ENCODE results near the gene TEX54. TPM values are rescaled to one million over a fixed set of nuclear protein-coding genes. Genes with fewer than 3 reads are reported as not detected.
A peak's percentile ranks its signal among the peaks of the same experiment; 100 is the strongest.

Gene TEX54
- total and polyA plus RNA-seq, 2 of the 13 experiments (the other 11 are each of a cell fraction or from before 2014, with no cell fraction given): not detected

- no peak for TF ChIP-seq ELK4 (CRISPR knock-in tag; IDR thresholded peaks at IDR 0.05; ENCODE audit: borderline replicate concordance)
- no peak for TF ChIP-seq NFIC (IDR thresholded peaks at IDR 0.05; ENCODE audit: low read length)
- peak; percentile 58; the same call in 1 of the 2 replicates for TF ChIP-seq NR0B2 (CRISPR knock-in tag; IDR thresholded peaks at IDR 0.05)
- TF ChIP-seq ZNF567 (CRISPR knock-in tag; IDR thresholded peaks at IDR 0.05; ENCODE audit: borderline replicate concordance): no peak
- peak; percentile 95 for TF ChIP-seq SSRP1 (CRISPR knock-in tag; IDR thresholded peaks at IDR 0.05)
- peak; percentile 94 for TF ChIP-seq MTERF4 (CRISPR knock-in tag; IDR thresholded peaks at IDR 0.05)
- no peak for TF ChIP-seq LCORL (IDR thresholded peaks at IDR 0.05)
- peak; percentile 77; the same call in 1 of the 2 replicates for TF ChIP-seq LCORL (CRISPR knock-in tag; IDR thresholded peaks at IDR 0.05)
- peak; percentile 75 for TF ChIP-seq ETV5 (CRISPR knock-in tag; IDR thresholded peaks at IDR 0.05; ENCODE audit: borderline replicate concordance)
- TF ChIP-seq ZNF704 (CRISPR knock-in tag; IDR thresholded peaks at IDR 0.05; ENCODE audit: borderline replicate concordance): peak; percentile 75; the same call in 1 of the 2 replicates
- TF ChIP-seq ZNF747 (CRISPR knock-in tag; IDR thresholded peaks at IDR 0.05; ENCODE audit: borderline replicate concordance): peak; percentile 63; the same call in 1 of the 2 replicates
- peak; percentile 64 for TF ChIP-seq ZNF335 (CRISPR knock-in tag; IDR thresholded peaks at IDR 0.05)
- TF ChIP-seq ATF7-NPFF (CRISPR knock-in tag; IDR thresholded peaks at IDR 0.05; ENCODE audit: low read depth): peak; percentile 86
- TF ChIP-seq NAIF1 (CRISPR knock-in tag; IDR thresholded peaks at IDR 0.05; ENCODE audit: borderline replicate concordance): no peak
- peak; percentile 57 for TF ChIP-seq ZNF232 (CRISPR knock-in tag; IDR thresholded peaks at IDR 0.05; ENCODE audit: borderline replicate concordance)
- no peak for TF ChIP-seq RFX1 (IDR thresholded peaks at IDR 0.05)
- TF ChIP-seq ZNF83 (CRISPR knock-in tag; IDR thresholded peaks at IDR 0.05; ENCODE audit: borderline replicate concordance): peak; percentile 40; the same call in 1 of the 2 replicates
- peak; percentile 98 for TF ChIP-seq BRF2 (CRISPR knock-in tag; IDR thresholded peaks at IDR 0.05)
- TF ChIP-seq ZNF574 (CRISPR knock-in tag; IDR thresholded peaks at IDR 0.05): peak; percentile 97
- TF ChIP-seq SIN3B (IDR thresholded peaks at IDR 0.05; ENCODE audit: low read length): no peak; the same call in 1 of the 2 replicates
- TF ChIP-seq PAX8 (CRISPR knock-in tag; IDR thresholded peaks at IDR 0.05; ENCODE audit: borderline replicate concordance): peak; percentile 96
- TF ChIP-seq HOXA5 (CRISPR knock-in tag; IDR thresholded peaks at IDR 0.05): peak; percentile 57
Observed at GRCh38 chr11:62787005-62787759, 45.5 kb downstream of the TEX54 start, which contains the start of gene TMEM179B (continued).
